Nephron (organoid): ENCODE data around the gene SLC22A13.
"Not testable (repeated sequence)": the region's sequence is repeated elsewhere in the genome, so short reads cannot be mapped to it uniquely, and the experiment has no call there.

Experiments
- H3K27ac Mint-ChIP-seq, 3 experiments: 2 replicates each; pipeline ENCODE4 v1.8.0; 2020; ENCODE audit warnings: mixed read lengths in 3 of 3, mild to moderate bottlenecking in 2 of 3, moderate library complexity in 1 of 3
- H3K27me3 Mint-ChIP-seq: 2 replicates; pipeline ENCODE4 v1.8.0; 2021; ENCODE audit warnings: low read depth, mild to moderate bottlenecking, moderate library complexity, mixed read lengths
- H3K36me3 Mint-ChIP-seq: 2 replicates; pipeline ENCODE4 v1.8.0; 2020; ENCODE audit warnings: low read depth, mixed read lengths
- H3K4me1 Mint-ChIP-seq: 2 replicates; pipeline ENCODE4 v1.8.0; 2020; ENCODE audit warnings: mixed read lengths
- H3K4me3 Mint-ChIP-seq, 3 experiments: 2 replicates each; pipeline ENCODE4 v1.8.0; 2020; ENCODE audit warnings: mild to moderate bottlenecking in 3 of 3, mixed read lengths in 3 of 3, moderate library complexity in 2 of 3
- H3K9me3 Mint-ChIP-seq: 2 replicates; pipeline ENCODE4 v1.8.0; 2020; ENCODE audit warnings: mixed read lengths
- CTCF ChIP-seq, 3 experiments: fragments of 200-600 bp; sonication (generic); IDR thresholded peaks; one replicate each; pipeline ENCODE4 v1.5.0; 2021; ENCODE audit warnings: antibody characterized with exemption in 3 of 3; ENCODE audit not compliant: unreplicated experiment in 3 of 3

The SLC22A13 gene

DNA sequence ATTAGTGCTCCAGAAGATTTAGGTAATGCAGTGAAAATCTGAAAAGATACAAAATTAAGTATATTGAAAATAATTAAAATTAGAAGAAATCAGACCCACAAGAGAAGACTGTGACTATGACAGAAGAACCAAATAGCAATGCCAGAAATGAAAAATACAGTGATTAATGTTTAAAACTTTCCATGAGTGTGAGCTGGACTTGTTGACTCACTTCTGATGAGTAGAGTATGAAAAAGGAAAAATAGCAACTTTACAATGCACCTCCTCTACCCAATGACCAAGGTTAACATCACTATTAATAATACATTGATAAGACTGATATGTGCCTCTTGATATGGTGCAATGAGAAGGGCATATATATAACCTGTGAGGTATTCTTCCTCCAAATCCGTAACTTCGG lies 39.3 kb upstream of the SLC22A13 start:
- Mint-ChIP-seq H3K27me3 (no peaks in the 10 kb centered on the region), H3K36me3 (peaks cover 48% of the 10 kb centered on the region), H3K9me3 (no peaks in the 10 kb centered on the region), H3K4me1 (no peaks in the 10 kb centered on the region), H3K27ac (no peak overlapping the region), H3K4me3 (no peak overlapping the region)
- TF ChIP-seq CTCF (IDR thresholded peaks at IDR 0.05; ENCODE audit: unreplicated experiment in 3 of 3) = no peak

DNA sequence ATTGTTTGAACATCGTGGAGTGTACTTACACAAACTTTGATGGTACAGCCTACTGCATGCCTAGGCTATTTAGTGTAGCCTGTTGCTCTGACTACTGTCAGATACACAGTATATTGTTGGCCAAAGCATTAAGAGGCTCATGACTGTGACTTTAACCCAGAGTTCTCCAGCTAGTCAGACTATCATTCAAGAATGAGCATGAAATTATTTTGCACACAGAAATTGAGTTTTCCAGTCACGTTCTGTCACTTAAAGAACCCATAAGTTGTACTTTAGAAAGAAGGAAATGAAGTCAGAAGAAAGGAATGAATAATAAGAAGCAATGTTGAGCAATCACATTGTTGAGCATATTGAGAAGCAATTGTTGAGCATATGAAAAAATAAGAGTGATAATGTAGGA lies 37.6 kb upstream of the SLC22A13 start:
- Mint-ChIP-seq H3K4me1 (no peaks in the 10 kb centered on the region), H3K27ac (no peak overlapping the region), H3K27me3 (no peaks in the 10 kb centered on the region), H3K36me3 (peaks cover 48% of the 10 kb centered on the region), H3K4me3 (no peak overlapping the region), H3K9me3 (peaks cover under 1% of the 10 kb centered on the region)
- TF ChIP-seq CTCF (IDR thresholded peaks at IDR 0.05; ENCODE audit: unreplicated experiment in 3 of 3) = no peak

DNA sequence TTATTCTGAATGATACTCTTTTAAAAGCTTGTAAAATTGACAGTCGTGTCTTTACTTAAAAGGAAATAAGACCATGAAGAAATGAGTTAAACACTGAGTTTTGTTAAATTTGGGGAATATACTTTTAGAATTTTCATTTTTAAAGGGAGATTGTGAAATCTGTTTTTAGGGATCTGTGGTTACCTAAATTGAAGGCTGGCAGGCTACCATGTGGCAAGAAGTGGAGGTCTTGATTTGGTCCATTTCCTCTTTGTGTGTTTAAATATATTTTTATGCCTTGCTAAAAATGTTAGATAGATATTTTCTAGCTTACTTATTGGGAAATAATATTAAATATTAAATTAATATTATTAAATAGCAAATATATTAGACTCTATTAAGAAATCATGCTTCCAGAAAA lies 36.6 kb upstream of the SLC22A13 start:
- no peaks in the 10 kb centered on the region for H3K27me3 Mint-ChIP-seq
- peaks cover 55% of the 10 kb centered on the region for H3K36me3 Mint-ChIP-seq
- H3K27ac Mint-ChIP-seq = no peak overlapping the region
- H3K4me3 Mint-ChIP-seq = no peak overlapping the region
- no peak for TF ChIP-seq CTCF (IDR thresholded peaks at IDR 0.05; ENCODE audit: unreplicated experiment in 3 of 3)
- H3K4me1 Mint-ChIP-seq = no peaks in the 10 kb centered on the region
- peaks cover 5% of the 10 kb centered on the region for H3K9me3 Mint-ChIP-seq

DNA sequence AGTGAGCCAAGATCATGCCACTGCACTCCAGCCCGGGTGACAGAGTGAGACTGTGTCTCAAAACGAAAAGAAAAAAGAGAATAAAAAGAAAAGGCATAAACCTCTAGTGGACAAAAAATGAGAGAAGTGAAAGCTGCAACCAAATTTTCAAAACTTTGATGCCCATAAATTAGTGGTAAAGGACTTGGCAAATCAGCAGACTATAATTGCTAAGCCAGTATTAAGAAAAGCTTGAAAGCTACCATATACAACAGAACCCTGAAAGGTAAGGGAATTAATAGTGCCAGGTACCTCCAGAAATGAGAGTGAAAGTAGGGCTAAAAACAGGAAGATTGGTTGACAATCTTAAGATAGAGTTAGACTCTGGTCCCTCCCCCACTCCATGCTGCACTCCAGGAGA lies 32.9 kb upstream of the SLC22A13 start:
- Mint-ChIP-seq H3K36me3 (peaks cover 70% of the 10 kb centered on the region), H3K27me3 (no peaks in the 10 kb centered on the region), H3K4me1 (no peaks in the 10 kb centered on the region), H3K4me3 (no peak overlapping the region), H3K9me3 (peaks cover 26% of the 10 kb centered on the region), H3K27ac (no peak overlapping the region)
- TF ChIP-seq CTCF (IDR thresholded peaks at IDR 0.05; ENCODE audit: unreplicated experiment in 3 of 3) = no peak

DNA sequence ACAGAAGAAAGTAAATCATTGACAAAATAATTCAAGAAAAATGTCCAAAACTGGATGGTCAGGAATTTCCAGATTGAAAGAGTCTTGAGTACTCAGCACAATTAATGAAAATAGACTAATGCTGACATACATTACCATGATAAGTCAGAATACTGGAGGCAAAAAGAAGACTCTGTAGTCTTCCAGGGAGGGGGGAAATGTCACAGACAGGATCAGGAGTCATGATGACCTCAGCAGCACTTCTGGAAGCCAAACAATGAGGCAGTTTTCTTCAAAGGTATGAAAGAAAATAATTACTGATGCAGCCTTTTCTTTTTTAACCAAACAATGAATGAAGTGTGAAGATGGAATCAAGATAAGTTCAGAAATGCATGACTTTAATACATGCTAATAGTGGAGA lies 30.1 kb upstream of the SLC22A13 start:
- Mint-ChIP-seq H3K27me3 (no peaks in the 10 kb centered on the region), H3K4me3 (no peak overlapping the region), H3K9me3 (peaks cover 48% of the 10 kb centered on the region), H3K36me3 (peaks cover 83% of the 10 kb centered on the region), H3K27ac (no peak overlapping the region), H3K4me1 (no peaks in the 10 kb centered on the region)
- TF ChIP-seq CTCF (IDR thresholded peaks at IDR 0.05; ENCODE audit: unreplicated experiment in 3 of 3) = no peak

DNA sequence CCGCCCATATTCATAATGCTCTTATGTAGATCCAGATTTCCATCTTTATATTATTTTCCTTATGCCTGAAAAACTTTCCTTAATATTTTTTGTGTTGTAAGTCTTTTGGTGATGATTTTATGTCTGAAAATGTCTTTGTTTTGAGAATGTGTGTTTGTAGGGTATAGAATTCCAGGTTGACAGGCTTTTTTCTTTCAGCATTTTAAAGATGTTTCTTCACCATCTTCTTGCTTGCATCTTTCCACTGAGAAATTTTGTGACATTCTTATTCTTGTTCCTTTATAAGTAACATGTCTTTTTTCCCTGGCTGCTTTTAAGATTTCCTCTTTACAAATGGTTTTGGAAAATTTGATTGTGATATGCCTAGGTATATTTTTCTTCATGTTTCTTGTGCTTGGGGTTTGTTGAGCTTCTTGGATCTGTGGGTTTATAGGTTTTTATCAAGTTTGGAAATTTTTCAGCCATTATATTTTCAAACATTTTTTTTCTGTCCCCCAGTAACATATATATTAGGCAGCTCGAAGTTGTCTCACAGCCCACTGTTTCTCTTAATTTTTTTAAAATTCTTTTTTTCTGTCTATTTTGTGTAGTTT lies 27.1 kb upstream of the SLC22A13 start:
- TF ChIP-seq CTCF (IDR thresholded peaks at IDR 0.05; ENCODE audit: unreplicated experiment in 3 of 3) = no peak
- H3K9me3 Mint-ChIP-seq = peaks cover 43% of the 10 kb centered on the region
- peaks cover 86% of the 10 kb centered on the region for H3K36me3 Mint-ChIP-seq
- H3K4me3 Mint-ChIP-seq = no peak overlapping the region
- no peaks in the 10 kb centered on the region for H3K27me3 Mint-ChIP-seq
- no peaks in the 10 kb centered on the region for H3K4me1 Mint-ChIP-seq
- H3K27ac Mint-ChIP-seq = no peak overlapping the region

DNA sequence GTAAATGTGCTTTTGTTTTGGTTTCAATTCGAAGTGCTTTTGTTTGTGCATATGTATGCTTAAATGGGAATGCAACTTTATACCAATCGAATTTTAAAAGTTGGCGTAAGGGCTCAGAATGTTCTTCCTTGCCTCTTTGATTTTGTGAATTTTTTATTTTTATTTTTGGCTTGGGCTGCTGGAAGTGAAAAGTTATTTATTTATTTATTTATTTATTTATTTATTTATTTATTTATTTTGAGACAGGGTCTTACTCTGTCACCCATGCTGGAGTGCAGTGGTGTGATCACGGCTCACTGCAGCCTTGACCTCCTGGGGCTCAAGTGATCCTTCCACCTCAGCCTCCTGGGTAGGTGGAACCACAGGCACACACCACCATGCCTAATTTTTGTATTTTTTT lies 22.8 kb upstream of the SLC22A13 start:
- Mint-ChIP-seq H3K36me3 (peaks cover 73% of the 10 kb centered on the region), H3K9me3 (peaks cover 21% of the 10 kb centered on the region)
- H3K27ac Mint-ChIP-seq, H3K4me1 Mint-ChIP-seq, H3K27me3 Mint-ChIP-seq, H3K4me3 Mint-ChIP-seq: not testable (repeated sequence)
